GM19193 (cell line): ENCODE results near the gene ADGRG2.

Source experiments
- POLR2A ChIP-seq: IDR thresholded peaks from 4 replicates; pipeline ENCODE4 v1.6.1; 2011; ENCODE audit not compliant: insufficient read depth, insufficient read length; ENCODE audit errors: extremely low read depth

The ADGRG2 gene

DNA sequence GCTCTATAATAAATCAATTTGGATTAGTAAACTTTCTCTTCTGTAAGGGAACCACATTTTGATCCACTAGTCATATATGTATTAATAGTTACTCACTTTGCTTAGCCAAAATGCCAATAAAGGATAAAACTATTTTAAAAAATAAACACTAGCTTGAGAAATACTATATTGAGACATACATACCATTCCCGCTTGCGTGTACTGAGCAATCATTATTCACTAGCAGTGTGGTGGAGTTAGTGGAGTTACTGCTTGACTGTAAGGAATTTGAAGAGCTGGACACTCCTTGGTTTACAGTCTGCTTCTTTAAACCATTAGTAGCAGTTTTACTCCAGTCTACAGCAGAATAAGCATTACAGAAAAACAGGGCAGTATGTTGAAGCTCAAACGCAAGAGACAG, 127.6 kb downstream of the ADGRG2 start:
- TF ChIP-seq POLR2A = no peak

DNA sequence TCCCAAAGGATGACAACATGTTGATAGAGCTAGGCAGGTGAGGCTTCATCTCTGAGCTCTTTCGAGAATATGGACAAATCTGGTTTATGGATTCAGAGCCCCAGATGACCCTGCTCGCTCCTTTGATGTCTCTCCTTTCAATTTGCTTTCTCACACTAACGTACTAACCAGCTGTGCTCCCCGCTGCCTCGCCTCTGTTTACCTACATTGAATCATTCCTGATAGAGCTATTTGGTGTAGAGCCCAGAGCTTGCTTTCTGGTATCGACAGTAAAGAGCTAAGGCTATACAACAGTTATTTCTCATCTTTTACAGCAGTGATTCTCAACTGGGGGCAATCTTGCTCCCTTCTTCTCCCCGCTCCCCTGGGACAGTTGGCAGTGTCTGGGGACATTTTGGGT, 129.4 kb downstream of the ADGRG2 start:
- TF ChIP-seq POLR2A = no peak

DNA sequence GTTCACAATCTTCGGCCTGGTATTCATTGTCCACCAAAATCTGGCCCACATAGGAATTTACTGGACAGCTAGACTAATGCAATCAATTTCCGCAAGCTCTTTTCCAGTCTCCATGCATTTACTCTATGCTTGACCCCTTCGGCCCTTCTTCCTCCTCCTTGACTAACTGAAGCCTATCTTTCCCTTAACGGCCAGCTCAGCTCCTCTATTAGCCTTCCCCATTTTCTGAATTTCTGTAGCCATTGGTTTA, 137.2 kb downstream of the ADGRG2 start:
- TF ChIP-seq POLR2A = no peak

DNA sequence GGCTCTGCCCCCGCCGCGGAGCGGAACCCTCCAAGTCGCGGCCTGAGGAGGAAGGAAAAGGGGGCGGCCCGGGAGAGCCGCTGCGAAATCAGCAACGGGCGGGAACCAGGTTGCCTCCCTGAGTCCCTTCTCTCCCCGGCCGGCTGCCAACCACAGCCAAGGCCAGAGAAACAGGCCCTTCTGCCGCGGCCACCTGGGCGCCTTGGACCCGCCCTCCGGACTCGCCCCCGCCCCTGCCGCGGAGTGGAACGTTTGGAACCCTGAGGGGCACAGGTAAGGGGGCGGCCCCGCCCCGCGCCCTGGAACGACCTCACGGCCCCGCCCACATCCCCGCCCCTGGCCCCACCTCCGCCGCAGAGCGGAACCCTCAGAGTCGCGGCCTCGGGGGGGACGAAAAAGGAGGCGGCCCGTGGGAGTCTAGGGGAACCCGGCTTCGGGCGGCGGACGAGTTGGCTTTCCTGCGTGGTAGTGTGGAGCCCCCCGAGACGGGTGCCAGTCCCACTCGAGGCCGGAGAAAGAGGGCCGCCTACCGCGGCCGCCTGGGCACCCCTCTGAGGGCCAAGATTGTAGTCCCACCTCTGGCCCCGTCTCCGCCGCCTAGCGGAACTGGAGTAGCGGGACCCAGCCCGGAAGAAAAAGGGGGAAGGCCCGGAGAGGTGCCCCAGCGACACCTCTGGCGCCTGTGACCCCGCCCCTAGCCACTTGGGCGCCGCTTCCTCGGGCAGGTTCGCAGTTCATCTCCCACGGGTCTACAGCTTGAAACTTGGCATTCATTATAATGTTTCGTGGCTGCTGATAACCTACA, 137.7 kb downstream of the ADGRG2 start:
- TF ChIP-seq POLR2A = peak; percentile 73

DNA sequence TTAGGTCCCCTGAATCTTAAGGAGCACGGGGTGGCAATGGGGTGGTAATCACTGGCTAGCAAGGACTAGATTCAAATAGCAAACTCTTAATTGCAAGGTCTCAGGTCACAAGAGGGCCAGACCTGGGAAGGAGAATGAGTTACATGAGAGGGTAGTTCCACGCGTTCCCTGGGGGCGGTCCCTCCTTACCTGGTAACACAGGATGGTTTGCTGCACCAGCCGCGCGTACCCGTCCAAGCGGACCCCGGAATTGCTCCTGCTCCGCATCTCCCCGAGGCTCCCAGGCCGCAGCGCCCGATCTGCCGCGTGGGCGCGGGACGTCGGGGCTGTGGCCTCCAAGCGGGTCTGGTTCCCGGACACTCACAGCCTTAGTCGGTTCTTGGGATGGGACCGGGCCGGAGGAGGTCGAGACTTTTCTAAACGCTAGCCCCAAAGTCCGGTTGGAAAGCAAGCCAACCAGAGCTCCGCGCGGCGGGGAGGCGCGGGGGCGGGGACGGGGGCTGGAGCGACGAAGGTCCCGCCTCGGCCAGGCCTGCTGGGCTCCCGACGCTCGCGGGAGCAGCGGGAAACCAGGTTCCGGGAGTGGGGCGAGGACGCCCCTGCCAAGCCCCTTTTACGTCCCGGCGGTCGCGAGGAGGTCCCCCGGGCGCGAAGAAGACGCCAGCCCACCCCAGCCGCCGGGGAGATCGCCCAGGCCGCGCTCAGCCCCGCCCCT, 138.4 kb downstream of the ADGRG2 start, which contains the start of gene PHKA2:
Gene PHKA2 (minus strand): TSS at position 449 of the 715 bp plus-strand sequence. CDS start 182 bp downstream, at position 267.
- TF ChIP-seq POLR2A = no peak

DNA sequence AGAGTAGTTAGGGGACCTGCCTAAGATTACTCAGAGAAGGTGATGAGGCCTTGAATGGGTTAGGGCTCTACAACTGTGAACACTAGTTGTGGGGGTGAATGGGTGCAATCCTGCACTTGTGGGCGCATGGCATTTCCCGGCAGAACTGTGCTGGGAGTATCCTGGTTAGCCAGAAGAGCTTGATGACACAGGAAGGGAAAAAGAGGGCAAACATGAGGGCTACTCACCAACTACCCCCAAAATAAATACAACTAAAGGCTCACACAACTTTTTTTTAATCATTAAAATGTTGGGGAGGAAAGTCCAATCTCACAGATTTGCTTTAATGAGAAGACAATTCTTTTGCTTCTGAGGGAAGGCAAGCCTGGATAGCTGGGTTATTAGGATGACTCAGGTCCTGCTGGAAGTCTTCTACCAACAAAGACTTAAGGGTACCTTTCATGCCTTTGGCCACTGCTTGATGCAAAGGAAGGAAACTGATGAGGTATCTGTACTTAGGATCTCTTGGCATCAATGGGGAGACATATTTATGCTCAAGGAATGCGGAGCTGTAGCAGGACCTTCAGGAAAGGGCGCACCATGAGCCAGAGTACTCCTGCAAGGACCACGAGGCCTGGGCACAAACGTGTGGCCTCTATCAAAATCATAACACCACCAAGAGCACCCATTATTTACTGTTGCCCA, 141.0 kb downstream of the ADGRG2 start:
- TF ChIP-seq POLR2A = no peak

DNA sequence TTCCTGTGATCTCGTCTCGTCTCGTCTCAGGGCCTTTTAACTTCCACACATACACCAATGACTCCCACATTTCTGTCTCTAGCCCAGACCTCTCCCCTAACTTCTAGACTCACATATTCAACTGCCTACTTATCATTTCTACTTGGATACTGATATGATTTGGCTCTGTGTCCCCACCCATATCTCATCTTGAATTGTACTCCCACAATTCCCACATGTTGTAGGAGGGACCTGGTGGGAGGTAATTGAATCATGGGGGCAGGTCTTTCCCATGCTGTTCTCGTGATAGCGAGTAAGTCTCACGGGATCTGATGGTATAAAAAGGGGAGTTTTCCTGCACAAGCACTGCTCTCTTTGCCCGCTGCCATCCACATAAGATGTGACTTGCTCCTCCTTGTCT, 147.3 kb downstream of the ADGRG2 start:
- TF ChIP-seq POLR2A = no peak

DNA sequence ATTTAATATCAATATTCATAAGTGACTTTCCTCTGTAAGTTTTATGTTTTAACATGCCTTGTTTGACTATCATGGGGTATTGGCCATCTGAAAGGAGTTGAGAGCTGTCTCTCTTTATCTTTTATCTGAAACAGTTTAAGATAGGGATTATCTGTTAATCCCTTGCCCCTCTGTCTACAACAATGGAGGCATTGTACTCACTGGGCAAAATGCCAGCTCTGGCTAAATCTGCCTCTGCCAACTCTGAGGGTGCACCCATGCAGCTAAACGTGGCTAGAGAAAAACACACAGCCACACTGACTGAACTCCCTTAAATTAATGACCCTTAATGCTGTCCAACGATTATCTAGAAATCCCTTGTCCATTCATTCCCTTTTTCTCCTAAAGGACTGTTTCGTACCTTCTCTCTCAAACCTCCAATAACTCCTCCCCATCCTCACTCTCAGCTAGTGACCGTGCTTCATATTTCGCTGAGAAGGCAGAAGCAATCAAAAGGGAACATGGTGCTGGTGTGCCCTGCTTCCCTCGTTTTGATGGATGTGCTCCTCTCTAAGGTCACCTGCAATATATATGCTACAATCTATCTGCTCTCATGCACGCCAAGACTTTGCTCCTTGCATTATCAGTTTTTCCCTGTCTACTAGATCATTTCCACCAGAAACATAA, 148.6 kb downstream of the ADGRG2 start:
- TF ChIP-seq POLR2A = no peak

DNA sequence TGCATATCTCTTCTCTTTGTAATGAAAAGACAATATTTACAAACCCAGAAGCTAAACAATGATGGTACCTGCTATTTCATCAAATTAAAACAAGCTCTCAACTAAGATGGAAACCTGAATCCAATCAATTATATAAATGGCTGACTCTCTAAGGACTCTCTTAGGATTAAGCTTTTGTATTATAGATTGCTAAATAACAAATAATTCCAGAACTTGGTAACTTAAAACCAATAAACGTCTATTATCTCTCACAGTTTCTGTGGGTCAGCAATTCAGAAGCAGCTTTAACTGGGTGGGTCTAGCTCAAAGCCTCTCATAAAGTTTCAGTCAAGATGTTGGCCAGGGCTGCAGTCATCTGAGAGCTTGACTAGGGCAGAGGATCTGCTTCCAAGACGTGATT, 150.8 kb downstream of the ADGRG2 start:
- TF ChIP-seq POLR2A = no peak

DNA sequence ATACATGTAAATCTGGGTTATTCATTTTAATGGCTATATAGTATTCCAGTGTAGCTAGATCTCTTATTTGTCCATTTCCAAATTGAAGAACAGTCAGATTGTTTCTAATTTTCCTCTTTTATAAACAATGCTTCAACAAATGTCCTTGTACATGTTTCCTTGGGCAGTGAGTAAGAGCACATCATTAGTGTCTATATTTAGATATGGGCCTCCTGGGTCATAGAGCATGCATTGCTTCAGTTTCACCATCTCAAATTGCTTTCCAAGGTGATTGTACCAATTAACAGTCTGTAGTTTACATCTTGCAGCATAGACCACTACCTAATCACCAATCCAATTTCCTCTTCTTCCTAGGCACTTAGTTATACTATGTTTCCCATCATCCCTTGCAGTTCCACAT, 151.8 kb downstream of the ADGRG2 start:
- no peak for TF ChIP-seq POLR2A

DNA sequence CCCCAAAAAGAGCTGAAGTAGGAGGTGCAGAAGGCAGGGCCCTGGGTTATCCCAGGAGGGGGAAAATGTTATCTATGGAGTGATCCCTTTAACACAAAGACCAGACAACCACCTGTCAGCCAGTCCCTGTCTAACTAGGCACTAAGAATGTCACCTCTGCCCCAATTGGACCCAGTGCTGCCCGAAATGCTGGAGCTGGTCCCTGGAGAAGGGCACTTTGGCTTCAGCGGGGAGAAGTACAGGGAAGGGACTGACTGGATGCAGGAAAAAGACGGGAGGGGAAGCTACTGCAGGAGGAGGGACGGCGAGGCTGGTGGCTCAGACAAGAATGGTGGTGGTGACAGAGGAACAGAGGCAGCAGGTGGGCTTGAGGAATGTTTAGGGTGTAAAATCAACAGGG, 155.6 kb downstream of the ADGRG2 start:
- no peak for TF ChIP-seq POLR2A

DNA sequence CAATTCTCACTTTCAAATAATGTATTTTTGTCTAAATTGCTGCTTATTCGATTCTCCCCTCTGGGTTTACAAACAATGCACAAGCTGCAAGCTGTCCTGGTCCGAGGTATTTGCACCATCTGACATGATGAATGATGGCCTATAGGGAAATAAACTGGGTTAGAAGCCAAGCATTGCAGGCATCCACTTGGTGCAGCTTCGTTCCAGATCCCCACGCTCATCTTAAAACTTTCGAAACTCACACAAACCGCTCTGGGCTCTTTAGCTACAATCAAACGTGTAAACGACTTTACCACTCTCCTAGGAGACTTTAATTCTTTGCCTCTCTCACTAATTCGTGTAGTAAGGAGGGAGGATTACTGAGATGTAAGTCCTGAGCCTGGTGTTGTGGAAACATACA, 157.4 kb downstream of the ADGRG2 start:
- TF ChIP-seq POLR2A = no peak

DNA sequence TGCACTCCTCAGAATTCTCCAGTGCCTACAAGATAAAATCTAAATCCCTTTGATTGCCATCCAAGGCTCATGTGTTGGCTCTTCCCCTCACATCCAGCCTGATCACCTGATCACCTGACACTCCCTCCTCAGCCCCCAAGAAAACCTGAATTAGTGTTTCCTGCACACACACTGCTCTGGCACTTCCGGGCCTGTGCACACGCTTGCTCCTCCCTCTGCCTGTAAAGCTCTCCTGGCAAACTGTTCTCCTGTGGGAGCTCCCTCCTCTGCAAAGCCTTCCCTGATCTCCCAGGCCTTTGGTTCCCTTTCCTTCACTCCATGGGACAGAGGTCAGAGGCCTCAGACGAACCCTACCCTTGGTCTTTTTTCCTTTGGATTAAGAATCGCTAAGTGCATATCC, 158.2 kb downstream of the ADGRG2 start:
- TF ChIP-seq POLR2A = no peak

DNA sequence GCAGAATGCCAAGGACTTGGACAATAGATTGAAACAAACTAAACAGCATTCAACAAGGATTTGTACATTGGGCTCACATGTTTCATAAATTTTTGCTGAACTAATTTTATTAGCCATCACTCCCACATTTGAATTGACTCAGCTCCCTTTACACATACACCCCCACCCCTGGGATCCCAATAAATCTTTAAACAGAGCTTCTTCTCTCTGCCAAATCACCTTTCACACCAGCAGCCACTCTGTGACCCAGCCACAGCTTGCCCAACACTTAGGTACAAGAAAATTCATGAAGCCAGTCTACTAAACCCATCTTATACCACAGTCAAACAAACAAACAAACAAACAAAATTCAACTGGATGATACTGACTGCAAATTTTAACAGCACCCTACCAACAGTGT, 159.9 kb downstream of the ADGRG2 start:
- no peak for TF ChIP-seq POLR2A

DNA sequence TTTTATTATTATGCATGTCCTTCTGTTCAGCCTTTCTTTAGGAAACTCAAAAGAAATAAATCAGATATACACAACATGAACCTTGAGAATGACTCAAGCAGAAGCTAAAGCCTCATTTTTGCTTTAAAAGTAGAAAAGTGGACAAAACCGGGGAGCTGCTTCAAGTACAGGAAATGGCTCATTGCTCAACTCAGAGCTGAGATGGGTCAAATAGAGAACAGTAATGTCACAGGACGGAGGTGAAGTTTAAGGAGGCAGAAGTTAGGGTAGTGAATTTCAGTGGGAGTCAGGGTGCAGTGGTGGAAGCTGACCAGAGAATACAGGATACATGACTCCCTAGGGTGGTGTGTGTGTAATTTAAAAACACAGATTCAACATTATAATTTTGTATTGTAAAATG, 160.6 kb downstream of the ADGRG2 start:
- no peak for TF ChIP-seq POLR2A
